Cerebellar nuclear complex (tissue), 1 donor: ENCODE measurements around the gene COQ10B.
"Not testable (repeated sequence)": the region's sequence is repeated elsewhere in the genome, so short reads cannot be mapped to it uniquely, and the experiment has no call there.

Experiments
- DNase-seq, 2 experiments: peaks; one replicate each; lab custom pipeline; 2025; lab: John Stamatoyannopoulos, UW

The COQ10B gene

GRCh38 chr2:197450935-197451358, 2.4 kb upstream of the COQ10B start:
- DNase-seq: not testable (repeated sequence)

DNA sequence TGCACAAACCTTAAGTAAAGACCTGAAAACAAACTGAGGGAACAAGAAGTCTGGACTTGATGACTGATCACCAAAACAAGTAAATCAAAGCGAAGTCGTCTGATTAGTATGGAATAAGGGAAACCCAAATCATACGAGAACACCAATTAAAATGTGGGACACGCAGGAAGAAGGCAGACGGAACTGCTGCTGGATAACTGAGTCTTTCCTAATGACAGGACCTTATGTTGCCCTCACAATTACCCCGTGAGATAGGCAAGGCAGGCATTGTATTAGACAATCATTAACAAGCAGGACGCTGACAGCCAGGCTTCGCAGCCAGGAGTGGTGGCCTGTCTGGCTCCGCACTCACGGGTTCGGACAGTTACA, 614 bp upstream of the COQ10B start:
- no peak for DNase-seq

DNA sequence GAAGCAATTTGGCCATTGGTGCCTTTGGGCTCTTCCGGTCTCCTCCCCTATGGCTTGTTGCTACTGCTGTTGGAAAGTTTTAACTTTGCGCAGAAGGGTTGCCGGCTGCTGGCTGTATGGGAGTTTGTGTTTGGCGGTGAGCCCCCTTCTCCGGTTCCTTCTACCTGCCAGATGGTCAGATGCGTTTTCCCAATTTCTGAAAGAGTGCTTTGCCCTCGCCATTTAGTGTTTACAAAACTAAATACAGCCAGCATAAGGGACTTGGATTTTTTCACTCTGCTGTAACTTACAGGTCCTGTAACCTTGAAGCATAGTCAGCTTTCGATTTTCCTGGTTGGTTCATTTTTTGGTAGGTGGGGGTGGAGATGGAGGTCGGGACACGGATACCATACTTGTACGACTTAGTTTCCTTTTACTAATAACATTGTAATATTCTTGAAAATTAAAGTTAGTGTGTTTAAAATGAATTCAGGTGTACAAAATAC, 604 bp downstream of the COQ10B start:
- no peak for DNase-seq

GRCh38 chr2:197454923-197455322, 1.6 kb downstream of the COQ10B start:
- no peak for DNase-seq

GRCh38 chr2:197455428-197455827, 2.1 kb downstream of the COQ10B start:
- DNase-seq: no peak

DNA sequence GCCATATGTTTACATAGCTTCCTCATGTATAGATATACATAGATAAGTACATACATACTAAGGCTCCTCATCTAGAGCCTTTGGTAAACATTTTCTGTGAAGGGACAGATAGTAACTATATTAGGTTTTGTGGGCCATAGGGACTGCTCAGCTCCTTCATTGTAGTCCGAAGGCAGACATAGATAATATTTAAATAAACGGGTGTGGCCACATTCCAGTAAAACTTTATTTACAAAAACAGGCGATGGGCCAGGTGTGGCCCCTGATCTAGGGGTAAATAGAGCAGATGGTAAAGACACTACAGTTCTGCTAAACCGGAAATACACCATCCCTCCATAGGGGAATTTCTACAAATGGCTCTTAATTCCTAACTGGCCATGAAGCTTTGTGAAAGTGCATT, 7.3 kb downstream of the COQ10B start:
- DNase-seq: no peak

- no peak for DNase-seq
Observed at GRCh38 chr2:197461057-197461456, 7.7 kb downstream of the COQ10B start.

DNA sequence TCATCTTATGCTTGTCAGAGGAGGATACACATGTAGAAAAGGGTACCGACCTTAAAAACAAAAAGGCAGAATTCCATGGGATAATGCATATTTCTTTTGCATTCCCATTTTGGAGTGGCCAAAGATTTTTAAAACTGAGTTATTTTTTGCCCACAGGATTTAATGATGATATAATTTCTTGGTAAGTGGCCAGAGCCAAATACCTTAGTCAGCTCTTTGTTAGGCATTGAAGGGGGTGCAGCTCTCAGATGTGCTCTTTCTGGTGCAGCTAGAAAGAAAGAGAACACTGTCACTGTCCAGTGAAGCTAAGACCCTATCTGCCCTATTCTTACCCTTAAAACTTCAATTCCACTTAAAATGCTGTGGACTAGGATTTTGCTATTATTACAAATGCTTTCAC, 10.8 kb downstream of the COQ10B start:
- DNase-seq: no peak

DNA sequence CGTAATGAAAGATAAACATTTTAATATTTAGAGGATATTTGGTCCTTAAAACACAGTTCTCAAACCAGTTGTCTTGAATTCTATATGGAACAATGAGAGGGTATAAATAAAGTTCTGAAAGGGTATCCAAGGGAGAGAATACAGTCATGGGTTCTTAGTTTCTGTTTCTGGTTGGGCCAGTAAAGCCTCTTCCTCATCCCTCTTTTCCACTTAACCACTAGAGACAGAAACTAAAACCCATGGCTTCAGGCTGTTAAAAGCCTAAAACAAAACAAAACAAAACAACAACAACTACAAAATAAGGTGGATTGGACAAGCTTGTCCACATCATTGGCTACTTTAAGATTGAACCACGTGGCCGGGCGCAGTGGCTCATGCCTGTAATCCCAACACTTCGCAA, 18.8 kb downstream of the COQ10B start:
- no peak for DNase-seq

GRCh38 chr2:197477797-197478196, 24.4 kb downstream of the COQ10B start:
- DNase-seq: no peak

- DNase-seq: no peak
Observed at GRCh38 chr2:197480165-197481036, 27.0 kb downstream of the COQ10B start.

GRCh38 chr2:197484248-197484647, 30.9 kb downstream of the COQ10B start:
- not testable (repeated sequence) for DNase-seq

DNA sequence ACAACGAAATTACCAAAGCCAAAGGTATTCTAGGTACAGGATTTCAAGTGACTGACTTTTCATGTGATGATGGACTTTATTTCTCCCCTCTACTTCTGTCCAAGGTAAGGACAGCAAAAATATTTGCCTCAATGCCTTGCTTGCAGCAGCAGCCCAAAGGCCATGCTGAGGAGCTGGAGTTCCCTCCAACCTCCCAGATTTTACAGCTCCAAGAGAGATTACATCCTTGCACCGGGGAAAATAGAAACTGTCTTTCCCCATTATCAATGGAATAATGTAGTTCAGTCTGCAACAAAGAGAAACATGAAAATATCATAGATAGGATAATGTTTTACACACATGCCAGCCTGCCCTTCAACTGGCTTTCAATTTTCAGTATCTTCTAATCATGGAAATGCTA, 32.8 kb downstream of the COQ10B start:
- no peak for DNase-seq

- DNase-seq: no peak
Observed at GRCh38 chr2:197487385-197487784, 34.0 kb downstream of the COQ10B start.

DNA sequence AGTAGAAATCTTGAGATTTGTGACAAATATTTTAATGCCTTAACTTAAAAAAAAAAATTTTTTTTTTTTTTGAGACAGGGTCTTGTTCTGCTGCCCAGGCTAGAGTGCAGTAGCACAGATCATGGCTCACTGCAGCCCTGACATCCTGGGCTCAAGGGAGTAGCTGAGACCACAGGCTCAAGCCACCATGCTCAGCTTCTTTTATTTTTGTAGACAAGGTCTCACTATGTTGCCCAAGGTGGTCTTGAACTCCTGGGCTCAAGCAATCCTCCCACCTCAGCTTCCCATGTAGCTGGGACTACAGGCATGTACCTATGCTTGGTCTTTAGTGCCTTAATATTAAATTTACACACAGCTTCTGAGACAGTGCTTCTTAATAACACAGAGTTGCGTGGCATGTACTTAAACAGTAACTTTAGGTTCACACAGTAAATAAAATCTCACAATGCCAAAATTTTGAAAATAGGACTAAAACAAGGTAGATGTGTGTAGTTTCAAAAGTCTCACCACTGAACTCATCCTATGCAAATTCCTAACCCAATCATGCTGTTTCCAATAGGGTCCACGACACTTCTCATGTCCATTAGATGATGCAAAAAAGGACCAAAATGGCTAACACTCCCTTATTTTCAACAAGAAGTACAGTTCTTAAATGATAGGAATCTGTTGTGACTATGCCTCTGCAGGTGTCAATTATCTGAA, 42.2 kb downstream of the COQ10B start:
- DNase-seq: no peak

DNA sequence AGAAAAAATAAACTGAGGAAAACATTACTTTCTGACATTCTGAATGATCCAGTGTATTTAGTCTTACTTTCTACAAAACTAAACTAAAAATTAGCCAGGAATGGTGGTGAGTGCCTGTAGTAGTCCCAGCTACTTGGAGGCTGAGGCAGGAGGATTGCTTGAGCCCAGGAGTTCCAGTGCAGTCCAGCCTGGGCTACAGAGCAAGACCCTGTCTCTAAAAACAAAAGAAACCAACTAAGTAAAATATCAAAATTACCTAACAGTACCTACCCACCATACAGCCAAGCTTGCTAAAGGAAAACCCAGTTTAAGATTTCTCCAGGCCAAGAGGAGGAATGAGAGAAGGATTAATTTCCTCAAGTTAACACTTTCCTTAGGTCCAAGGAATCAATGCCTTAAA, 43.3 kb downstream of the COQ10B start:
- DNase-seq: no peak

- DNase-seq: no peak
Observed at GRCh38 chr2:197497326-197497725, 44.0 kb downstream of the COQ10B start.

GRCh38 chr2:197498235-197498936, 45.0 kb downstream of the COQ10B start:
- DNase-seq: no peak

- DNase-seq: no peak
Observed at GRCh38 chr2:197498937-197499593, 45.7 kb downstream of the COQ10B start.

- DNase-seq: peak; percentile 72 to 92
Observed at GRCh38 chr2:197499594-197500502, 46.5 kb downstream of the COQ10B start, which contains the start of the genes HSPD1 and HSPE1. HSPD1 (minus strand) TSS chr2:197499840; CDS start chr2:197498848, 992 bp downstream. HSPE1 (plus strand) TSS chr2:197500379; CDS start chr2:197500437, 58 bp downstream.
